Fibroblast of pulmonary artery (primary cell): ENCODE results near the gene TSPAN19.
A peak's percentile ranks its signal among the peaks of the same experiment; 100 is the strongest.

Experiments used
- DNase-seq: peaks from one replicate; pipeline ENCODE4 v3.0.0-alpha.2; 2010; ENCODE audit warnings: low read depth
- H3K4me3 ChIP-seq: replicated peaks from 2 replicates; pipeline ENCODE4 v1.5.1; 2011; ENCODE audit warnings: low read depth, mild to moderate bottlenecking, control low read depth, low read length, moderate library complexity
- TF ChIP-seq, protein P1 (sequence below): IDR thresholded peaks from 2 replicates; pipeline ENCODE4 v1.5.1; 2011; ENCODE audit warnings: mild to moderate bottlenecking, control low read depth, low read length, inconsistent platforms; ENCODE audit errors: missing control alignments

Gene TSPAN19

DNA sequence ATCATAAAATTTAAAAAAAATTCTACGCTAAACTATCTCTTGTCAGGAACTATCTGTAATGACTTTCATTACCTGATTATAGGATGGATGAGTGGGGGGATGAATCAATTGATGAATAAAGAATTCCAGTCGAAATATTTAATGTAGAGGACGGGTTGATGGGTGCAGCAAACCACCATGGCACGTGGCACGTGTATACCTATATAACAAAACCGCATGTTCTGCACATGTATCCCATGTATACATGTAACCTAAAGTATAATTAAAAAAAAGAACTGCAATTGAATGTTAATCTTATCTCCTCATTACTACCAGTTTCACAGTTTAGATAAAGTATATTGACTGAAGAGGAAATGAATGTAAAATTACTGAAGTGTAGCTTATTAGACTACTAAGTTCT, 23.5 kb upstream of the TSPAN19 start:
- DNase-seq = no peak
- TF ChIP-seq, protein P1, sequence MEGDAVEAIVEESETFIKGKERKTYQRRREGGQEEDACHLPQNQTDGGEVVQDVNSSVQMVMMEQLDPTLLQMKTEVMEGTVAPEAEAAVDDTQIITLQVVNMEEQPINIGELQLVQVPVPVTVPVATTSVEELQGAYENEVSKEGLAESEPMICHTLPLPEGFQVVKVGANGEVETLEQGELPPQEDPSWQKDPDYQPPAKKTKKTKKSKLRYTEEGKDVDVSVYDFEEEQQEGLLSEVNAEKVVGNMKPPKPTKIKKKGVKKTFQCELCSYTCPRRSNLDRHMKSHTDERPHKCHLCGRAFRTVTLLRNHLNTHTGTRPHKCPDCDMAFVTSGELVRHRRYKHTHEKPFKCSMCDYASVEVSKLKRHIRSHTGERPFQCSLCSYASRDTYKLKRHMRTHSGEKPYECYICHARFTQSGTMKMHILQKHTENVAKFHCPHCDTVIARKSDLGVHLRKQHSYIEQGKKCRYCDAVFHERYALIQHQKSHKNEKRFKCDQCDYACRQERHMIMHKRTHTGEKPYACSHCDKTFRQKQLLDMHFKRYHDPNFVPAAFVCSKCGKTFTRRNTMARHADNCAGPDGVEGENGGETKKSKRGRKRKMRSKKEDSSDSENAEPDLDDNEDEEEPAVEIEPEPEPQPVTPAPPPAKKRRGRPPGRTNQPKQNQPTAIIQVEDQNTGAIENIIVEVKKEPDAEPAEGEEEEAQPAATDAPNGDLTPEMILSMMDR = no peak

DNA sequence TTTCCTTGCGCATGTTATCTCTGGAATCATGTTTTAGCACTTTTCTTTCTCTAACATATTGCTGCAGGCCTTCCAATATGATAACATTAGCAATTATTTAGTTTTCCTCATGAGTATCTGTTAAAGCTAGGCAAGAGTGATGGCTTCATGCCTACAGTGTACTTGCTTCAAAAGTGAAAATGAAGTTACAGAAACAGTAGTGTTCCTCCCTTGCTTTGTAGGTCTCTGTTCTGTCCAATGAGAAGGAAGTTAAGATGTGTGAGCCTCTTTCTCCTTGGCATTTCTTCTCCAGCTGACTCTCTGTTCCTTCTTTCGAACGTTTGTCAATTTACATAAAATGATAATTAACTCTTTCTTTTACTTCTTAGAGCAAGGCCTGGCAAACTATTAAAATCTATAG, 22.3 kb upstream of the TSPAN19 start:
- no peak for DNase-seq
- no peak overlapping the region for H3K4me3 ChIP-seq
- TF ChIP-seq, protein P1 = no peak

More for the DNA sequence above, 23.5 kb upstream of the TSPAN19 start:
- no peak overlapping the region for H3K4me3 ChIP-seq

DNA sequence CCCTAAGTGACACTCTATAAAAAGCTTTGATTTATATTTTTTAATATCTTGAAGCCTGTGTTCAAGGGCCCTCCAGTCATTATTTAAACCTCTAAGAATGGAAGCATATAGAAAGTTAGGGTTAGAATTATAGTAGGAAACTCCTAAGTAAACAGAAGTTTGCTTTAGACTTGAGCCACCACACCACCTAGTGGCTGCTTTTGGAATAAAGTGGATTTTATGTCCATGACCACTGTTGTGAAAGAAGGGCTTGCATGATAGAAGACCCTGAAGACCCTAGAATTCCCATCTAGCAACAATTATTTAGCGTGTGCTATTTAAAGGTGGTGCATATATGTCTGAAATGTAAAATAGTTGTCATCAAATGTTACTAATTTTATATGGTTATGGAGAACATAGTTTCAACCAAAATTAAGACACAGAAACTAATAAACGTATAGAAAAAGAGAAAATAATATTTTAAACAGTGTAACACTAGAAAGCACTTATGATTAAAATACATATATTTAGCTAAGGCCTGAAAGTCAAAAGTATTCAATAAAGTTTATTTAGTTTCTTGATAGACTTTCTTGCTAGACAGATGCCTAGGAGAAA, 21.4 kb upstream of the TSPAN19 start:
- TF ChIP-seq, protein P1 = peak; percentile 88
- no peak overlapping the region for H3K4me3 ChIP-seq
- peak; percentile 67 for DNase-seq

DNA sequence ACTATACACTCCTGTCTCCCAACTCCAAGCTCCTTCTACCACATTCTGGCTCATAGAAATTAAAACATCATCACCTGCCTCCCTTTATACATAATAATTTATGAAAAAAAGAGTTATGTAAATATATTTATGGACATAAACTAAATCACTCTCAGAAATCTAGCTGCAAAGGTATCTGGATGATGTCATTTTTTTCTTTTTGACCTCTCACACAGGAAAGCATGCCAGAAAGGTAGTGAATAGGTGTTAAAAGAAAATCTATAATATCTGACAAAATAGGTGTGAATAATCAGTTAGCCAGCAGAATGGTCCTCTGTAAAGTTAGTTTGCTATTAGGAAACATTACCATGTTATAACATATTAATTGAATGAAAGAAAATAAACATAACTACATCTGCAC, 7.8 kb upstream of the TSPAN19 start:
- no peak for DNase-seq
- no peak overlapping the region for H3K4me3 ChIP-seq
- TF ChIP-seq, protein P1 = no peak

DNA sequence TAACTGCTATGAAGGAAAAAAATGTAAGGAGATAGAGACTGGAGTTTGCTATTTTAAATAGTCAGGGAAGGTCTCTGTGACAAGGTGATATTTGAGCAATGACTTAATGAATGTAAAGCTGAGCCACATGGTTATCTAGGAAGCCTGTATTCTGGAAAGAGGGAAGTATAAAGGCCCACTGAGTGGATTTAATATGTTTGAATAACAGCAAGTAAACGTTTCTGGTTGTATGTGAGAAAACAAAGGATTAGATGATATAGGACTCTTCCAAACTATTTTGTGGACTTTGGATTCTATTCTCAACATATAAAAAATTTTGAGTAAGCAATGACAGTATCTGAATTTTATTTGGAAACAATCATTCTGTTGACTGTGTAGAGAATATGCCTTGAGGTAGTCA, 5.3 kb upstream of the TSPAN19 start:
- no peak for DNase-seq
- H3K4me3 ChIP-seq = no peak overlapping the region
- TF ChIP-seq, protein P1 = no peak

DNA sequence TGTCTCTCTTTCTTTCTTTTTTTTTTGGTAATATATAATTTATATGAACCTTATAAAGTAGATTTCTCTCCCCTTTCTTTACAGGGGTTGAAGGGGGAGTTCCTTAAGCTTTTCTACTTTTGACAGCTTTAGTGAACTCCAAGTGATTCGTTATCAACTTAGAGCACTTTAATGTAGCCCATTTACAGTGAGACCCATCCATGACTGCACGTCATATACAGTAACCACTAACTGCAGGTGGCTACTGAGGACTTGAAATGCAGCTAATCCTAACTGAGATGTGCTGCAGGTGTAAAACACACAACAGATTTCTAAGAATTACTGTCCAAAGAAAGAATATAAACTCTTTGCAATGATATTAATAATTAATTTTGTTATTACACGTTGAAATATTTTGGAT, 656 bp upstream of the TSPAN19 start:
- TF ChIP-seq, protein P1 = no peak
- no peak for DNase-seq
- peak overlapping the region; percentile 81 for H3K4me3 ChIP-seq

DNA sequence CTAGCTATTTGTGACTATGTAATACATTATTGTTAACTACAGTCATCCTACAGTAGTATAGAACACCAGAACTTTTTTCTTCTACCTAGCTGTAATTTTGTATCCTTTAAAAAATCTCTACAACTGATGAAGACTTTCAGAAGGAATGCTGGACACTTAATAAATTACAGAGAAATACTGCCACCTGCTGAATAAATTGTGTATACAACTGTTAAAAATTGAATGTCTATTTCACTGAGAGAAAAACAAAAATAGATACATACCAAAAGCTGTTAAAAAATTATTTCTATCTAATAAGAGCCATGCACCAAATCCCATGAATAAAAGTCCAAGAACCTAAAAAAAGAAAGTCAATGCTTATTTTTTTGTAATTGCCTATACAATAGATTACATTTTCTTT, 6.6 kb downstream of the TSPAN19 start:
- no peak overlapping the region for H3K4me3 ChIP-seq
- TF ChIP-seq, protein P1 = peak; percentile 41
- DNase-seq = peak; percentile 61
